Astrocyte of the cerebellum (primary cell): Measurements from ENCODE around the gene HMCN2.

Experiments used
- DNase-seq: peaks from one replicate; pipeline ENCODE4 v3.0.0-alpha.2; 2011; ENCODE audit warnings: low read depth
- H3K4me3 ChIP-seq: 2 replicates; pipeline ENCODE4 v1.5.1; 2011; ENCODE audit warnings: mild to moderate bottlenecking, low read depth, low read length, moderate library complexity
- CTCF ChIP-seq: IDR thresholded peaks from 2 replicates; pipeline ENCODE4 v1.5.1; 2012; ENCODE audit warnings: low read length, low read depth, moderate library complexity, mild to moderate bottlenecking; ENCODE audit errors: missing control alignments
- in situ Hi-C: cut with HindIII; loops from 2 replicates; pipeline ENCODE4 v1.10.0; 2017; ENCODE audit warnings: low sequenced_read_pairs

The HMCN2 gene

GRCh38 chr9:130302785-130303612 is 37.4 kb downstream of the HMCN2 start:
- in situ Hi-C loops = no loop called here
- TF ChIP-seq CTCF = no peak
- no peak overlapping the region for H3K4me3 ChIP-seq
- no peak for DNase-seq

- in situ Hi-C loops = no loop called here
- no peak for TF ChIP-seq CTCF
- DNase-seq = no peak
- H3K4me3 ChIP-seq = no peak overlapping the region
These were observed 38.1 kb downstream of the HMCN2 start for GRCh38 chr9:130303613-130304055.

GRCh38 chr9:130304116-130304515 is 38.6 kb downstream of the HMCN2 start:
- TF ChIP-seq CTCF = no peak
- DNase-seq = no peak
- in situ Hi-C loops = no loop called here
- H3K4me3 ChIP-seq = no peak overlapping the region

DNA sequence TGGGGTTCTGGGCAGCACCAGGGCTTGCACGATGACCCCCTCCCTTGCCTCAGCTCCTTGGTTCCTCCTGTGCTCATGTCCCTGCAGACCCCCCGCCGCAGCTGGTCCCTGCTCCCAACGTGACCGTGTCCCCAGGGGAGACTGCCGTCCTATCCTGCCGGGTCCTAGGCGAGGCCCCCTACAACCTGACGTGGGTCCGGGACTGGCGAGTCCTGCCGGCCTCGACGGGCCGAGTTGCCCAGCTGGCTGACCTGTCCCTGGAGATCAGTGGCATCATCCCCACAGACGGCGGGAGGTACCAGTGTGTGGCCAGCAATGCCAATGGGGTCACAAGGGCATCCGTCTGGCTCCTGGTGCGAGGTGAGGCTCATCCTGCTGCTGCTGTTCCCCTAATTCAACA is 39.1 kb downstream of the HMCN2 start:
- DNase-seq = no peak
- TF ChIP-seq CTCF = no peak
- in situ Hi-C loops = loop anchor here (5.0 kb wide), 1 partner anchor 48 kb away; no protein-coding TSS in a partner anchor
- no peak overlapping the region for H3K4me3 ChIP-seq

GRCh38 chr9:130305381-130305780 is 39.8 kb downstream of the HMCN2 start:
- no peak for TF ChIP-seq CTCF
- no peak overlapping the region for H3K4me3 ChIP-seq
- in situ Hi-C loops = loop anchor here (5.0 kb wide), 1 partner anchor 47 kb away; no protein-coding TSS in a partner anchor
- DNase-seq = no peak

GRCh38 chr9:130306823-130307666 is 41.5 kb downstream of the HMCN2 start:
- no peak for DNase-seq
- TF ChIP-seq CTCF = no peak
- in situ Hi-C loops = loop anchor here (5.0 kb wide), 1 partner anchor 45 kb away; no protein-coding TSS in a partner anchor
- H3K4me3 ChIP-seq = no peak overlapping the region
